IMR-90 (cell line): ENCODE results near the gene ZNF549.

ENCODE experiments used
- BHLHE40 ChIP-seq: fragments of 150-350 bp; IDR thresholded peaks from 2 replicates; pipeline ENCODE4 v1.6.1; 2016; ENCODE audit warnings: mild to moderate bottlenecking, low read depth, low read length
- CHD1 ChIP-seq: IDR thresholded peaks from 2 replicates; pipeline ENCODE4 v1.6.1; 2012; ENCODE audit warnings: low read depth, low read length, improper control_type of control experiment
- CTCF ChIP-seq: conservative IDR thresholded peaks from 2 replicates; pipeline ENCODE4 v1.5.1; 2012; ENCODE audit warnings: mild to moderate bottlenecking, low read depth, low read length, improper control_type of control experiment
- ELK1 ChIP-seq: fragments of 150-350 bp; IDR thresholded peaks from 2 replicates; pipeline ENCODE4 v1.6.1; 2016; ENCODE audit warnings: low read depth, mild to moderate bottlenecking, low read length, moderate library complexity, borderline replicate concordance
- FOS ChIP-seq: fragments of 150-350 bp; IDR thresholded peaks from 2 replicates; pipeline ENCODE4 v1.6.1; 2016; ENCODE audit warnings: low read depth, low read length
- MAFK ChIP-seq: IDR thresholded peaks from 2 replicates; pipeline ENCODE4 v1.6.1; 2012; ENCODE audit warnings: low read depth, low read length, improper control_type of control experiment
- MAZ ChIP-seq: IDR thresholded peaks from 2 replicates; pipeline ENCODE4 v1.6.1; 2012; ENCODE audit warnings: low read depth, mild to moderate bottlenecking, low read length, improper control_type of control experiment, moderate library complexity, borderline replicate concordance
- MXI1 ChIP-seq: IDR thresholded peaks from 2 replicates; pipeline ENCODE4 v1.6.1; 2012; ENCODE audit warnings: low read depth, mild to moderate bottlenecking, low read length, moderate library complexity, borderline replicate concordance
- NFE2L2 ChIP-seq: fragments of 150-350 bp; IDR thresholded peaks from 2 replicates; pipeline ENCODE4 v1.6.1; 2016; ENCODE audit warnings: low read depth, mild to moderate bottlenecking, low read length
- POLR2A ChIP-seq: IDR thresholded peaks from 2 replicates; pipeline ENCODE4 v1.6.1; 2012; ENCODE audit warnings: mild to moderate bottlenecking, low read depth, low read length
- RAD21 ChIP-seq: IDR thresholded peaks from 2 replicates; pipeline ENCODE4 v1.6.1; 2012; ENCODE audit warnings: low read length, improper control_type of control experiment
- RCOR1 ChIP-seq: IDR thresholded peaks from 2 replicates; pipeline ENCODE4 v1.6.1; 2012; ENCODE audit warnings: mild to moderate bottlenecking, low read length, improper control_type of control experiment; ENCODE audit not compliant: insufficient replicate concordance
- RFX5 ChIP-seq: IDR thresholded peaks from 2 replicates; pipeline ENCODE4 v1.8.0; 2012; ENCODE audit warnings: low read depth, mild to moderate bottlenecking, low read length, moderate library complexity
- SMC3 ChIP-seq: fragments of 150-350 bp; IDR thresholded peaks from 2 replicates; pipeline ENCODE4 v1.6.1; 2016; ENCODE audit warnings: low read depth, mild to moderate bottlenecking, antibody characterized with exemption, low read length, moderate library complexity

GRCh38 chr19:57560049-57560491, 32.9 kb downstream of the ZNF549 start:
- TF ChIP-seq MXI1 (no peak), CTCF (no peak), ELK1 (no peak), MAZ (no peak), POLR2A (peak; percentile 73; the same call in 1 of the 2 replicates), SMC3 (no peak), CHD1 (no peak), MAFK (no peak), RCOR1 (no peak), RAD21 (no peak), BHLHE40 (no peak), NFE2L2 (no peak), RFX5 (no peak), FOS (no peak)
